Measurements from ENCODE around the gene CELF2. TPM values are rescaled to one million over a fixed set of nuclear protein-coding genes. Genes with fewer than 3 reads are reported as not detected.

CELF2 gene
- total RNA-seq, 1 donor from 2014 or later: 54.3 TPM

DNA sequence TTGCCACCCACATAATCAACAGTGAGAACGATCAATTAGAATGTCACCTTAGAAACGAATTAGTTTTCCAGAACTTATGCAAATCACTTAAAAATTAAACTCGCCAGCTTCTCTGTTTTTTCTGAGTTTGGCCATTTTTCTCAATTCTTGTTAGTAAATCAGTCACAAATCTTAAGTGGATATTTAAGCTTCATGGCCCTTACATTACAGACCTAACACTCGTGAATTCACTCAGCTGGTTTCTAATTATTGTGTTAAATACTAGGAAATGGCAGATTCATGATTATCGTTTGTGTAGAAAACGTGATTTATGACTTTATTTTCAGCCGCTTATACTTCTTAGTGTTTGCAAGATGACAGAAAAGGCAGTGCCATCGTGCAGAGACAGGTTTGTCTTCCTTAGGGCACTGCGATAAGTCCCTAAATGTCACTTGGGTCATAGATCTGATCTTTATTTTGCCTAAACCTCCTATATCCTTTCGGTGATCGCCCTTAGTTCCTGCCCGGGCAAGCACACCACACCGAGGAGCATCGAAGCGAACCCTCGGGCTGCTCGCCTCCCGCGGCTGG lies 587 bp upstream of the CELF2 start:
- Histone ChIP-seq H3K4me3 (peak overlapping the region; percentile 66 to 85), H3K27me3 (no peaks in the 10 kb centered on the region), H3K36me3 (no peaks in the 10 kb centered on the region), H3K4me1 (peaks cover 17% of the 10 kb centered on the region), H3K27ac (no peak overlapping the region), H3K9me3 (no peaks in the 10 kb centered on the region)
- no peak for TF ChIP-seq POLR2AphosphoS5 (IDR thresholded peaks at IDR 0.05; ENCODE audit: insufficient read depth in 1 of 2, low read depth in 1 of 2)
- DNase-seq (ENCODE audit: extremely low spot score in 2 of 2): no peak
- intact Hi-C loops (cut with DNase I): no loop called here

DNA sequence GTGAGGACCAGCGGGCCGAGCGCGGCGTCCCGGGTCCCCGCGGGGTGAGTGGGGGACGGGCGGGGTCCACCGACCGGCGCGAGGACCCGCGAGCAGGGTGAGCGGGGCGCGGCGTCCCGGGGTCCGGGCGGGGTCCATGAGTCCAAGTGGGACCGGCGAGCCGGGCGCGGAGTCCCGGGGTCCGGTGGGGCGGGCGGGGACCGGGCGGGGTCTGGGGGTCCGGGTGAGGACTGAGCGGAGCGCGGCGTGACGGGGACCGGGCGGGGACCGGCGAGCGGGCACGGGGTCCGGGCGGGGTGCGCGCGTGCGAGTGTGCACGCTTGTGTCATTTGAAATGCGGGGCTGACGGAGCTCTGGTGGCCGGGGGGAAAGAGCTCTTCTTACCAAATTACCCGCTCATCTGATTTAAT lies 765 bp downstream of the CELF2 start:
- no peak for DNase-seq (ENCODE audit: extremely low spot score in 2 of 2)
- H3K36me3 ChIP-seq: no peaks in the 10 kb centered on the region
- H3K27ac ChIP-seq: peak overlapping the region; percentile 61
- intact Hi-C loops (cut with DNase I): no loop called here
- peak overlapping the region; percentile 66 to 85 for H3K4me3 ChIP-seq
- no peaks in the 10 kb centered on the region for H3K27me3 ChIP-seq
- peaks cover 17% of the 10 kb centered on the region for H3K4me1 ChIP-seq
- TF ChIP-seq, protein P1, sequence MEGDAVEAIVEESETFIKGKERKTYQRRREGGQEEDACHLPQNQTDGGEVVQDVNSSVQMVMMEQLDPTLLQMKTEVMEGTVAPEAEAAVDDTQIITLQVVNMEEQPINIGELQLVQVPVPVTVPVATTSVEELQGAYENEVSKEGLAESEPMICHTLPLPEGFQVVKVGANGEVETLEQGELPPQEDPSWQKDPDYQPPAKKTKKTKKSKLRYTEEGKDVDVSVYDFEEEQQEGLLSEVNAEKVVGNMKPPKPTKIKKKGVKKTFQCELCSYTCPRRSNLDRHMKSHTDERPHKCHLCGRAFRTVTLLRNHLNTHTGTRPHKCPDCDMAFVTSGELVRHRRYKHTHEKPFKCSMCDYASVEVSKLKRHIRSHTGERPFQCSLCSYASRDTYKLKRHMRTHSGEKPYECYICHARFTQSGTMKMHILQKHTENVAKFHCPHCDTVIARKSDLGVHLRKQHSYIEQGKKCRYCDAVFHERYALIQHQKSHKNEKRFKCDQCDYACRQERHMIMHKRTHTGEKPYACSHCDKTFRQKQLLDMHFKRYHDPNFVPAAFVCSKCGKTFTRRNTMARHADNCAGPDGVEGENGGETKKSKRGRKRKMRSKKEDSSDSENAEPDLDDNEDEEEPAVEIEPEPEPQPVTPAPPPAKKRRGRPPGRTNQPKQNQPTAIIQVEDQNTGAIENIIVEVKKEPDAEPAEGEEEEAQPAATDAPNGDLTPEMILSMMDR (IDR thresholded peaks at IDR 0.05): no peak
- no peak for TF ChIP-seq POLR2AphosphoS5 (IDR thresholded peaks at IDR 0.05; ENCODE audit: insufficient read depth in 1 of 2, low read depth in 1 of 2)
- no peak for TF ChIP-seq POLR2A (IDR thresholded peaks at IDR 0.05)
- H3K9me3 ChIP-seq: no peaks in the 10 kb centered on the region

DNA sequence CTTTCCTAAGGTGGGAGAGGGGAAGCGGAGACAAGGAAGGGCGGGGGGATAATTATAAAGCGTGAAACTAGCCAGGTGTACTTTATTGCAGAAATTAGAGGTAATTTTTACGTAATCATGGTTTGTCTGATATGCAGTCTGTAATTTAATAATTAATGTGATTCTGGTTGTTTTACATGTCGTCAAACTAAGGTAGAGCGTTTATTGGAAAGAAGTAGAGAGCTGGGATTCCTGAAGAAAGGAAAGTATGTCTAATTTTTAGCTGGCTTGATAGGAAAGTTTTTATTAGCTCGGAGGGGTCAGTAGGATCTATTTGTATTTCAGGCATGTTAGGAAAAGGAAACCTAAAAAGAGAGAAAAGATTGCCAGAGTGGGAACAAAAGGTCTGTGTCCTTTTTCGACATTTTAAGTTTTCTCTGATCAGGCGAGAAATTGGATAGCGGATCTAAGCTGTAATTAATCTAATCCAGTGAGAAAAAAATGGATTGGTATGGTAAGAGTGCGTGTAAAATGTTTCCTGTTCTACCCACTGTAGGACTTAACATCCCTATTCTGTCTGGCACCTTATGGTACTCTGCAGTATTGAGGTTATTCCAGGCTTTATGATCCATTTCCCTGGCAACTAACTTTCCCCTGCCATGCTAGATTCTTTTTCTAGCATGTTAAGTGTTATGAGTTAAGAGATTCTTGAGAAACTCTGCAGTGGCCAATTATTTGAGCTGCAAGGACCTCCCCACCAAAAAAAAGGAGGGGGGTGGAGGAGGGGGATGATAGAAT lies 1.4 kb downstream of the CELF2 start:
- intact Hi-C loops (cut with DNase I): no loop called here
- H3K9me3 ChIP-seq: no peaks in the 10 kb centered on the region
- H3K36me3 ChIP-seq: no peaks in the 10 kb centered on the region
- peak overlapping the region; percentile 61 for H3K27ac ChIP-seq
- no peak for DNase-seq (ENCODE audit: extremely low spot score in 2 of 2)
- H3K4me3 ChIP-seq: peak overlapping the region; percentile 66 to 85
- TF ChIP-seq POLR2A (IDR thresholded peaks at IDR 0.05) (no peak), POLR2AphosphoS5 (IDR thresholded peaks at IDR 0.05; ENCODE audit: insufficient read depth in 1 of 2, low read depth in 1 of 2) (no peak)
- TF ChIP-seq, protein P1 (IDR thresholded peaks at IDR 0.05): no peak
- peaks cover 16% of the 10 kb centered on the region for H3K4me1 ChIP-seq
- H3K27me3 ChIP-seq: no peaks in the 10 kb centered on the region

DNA sequence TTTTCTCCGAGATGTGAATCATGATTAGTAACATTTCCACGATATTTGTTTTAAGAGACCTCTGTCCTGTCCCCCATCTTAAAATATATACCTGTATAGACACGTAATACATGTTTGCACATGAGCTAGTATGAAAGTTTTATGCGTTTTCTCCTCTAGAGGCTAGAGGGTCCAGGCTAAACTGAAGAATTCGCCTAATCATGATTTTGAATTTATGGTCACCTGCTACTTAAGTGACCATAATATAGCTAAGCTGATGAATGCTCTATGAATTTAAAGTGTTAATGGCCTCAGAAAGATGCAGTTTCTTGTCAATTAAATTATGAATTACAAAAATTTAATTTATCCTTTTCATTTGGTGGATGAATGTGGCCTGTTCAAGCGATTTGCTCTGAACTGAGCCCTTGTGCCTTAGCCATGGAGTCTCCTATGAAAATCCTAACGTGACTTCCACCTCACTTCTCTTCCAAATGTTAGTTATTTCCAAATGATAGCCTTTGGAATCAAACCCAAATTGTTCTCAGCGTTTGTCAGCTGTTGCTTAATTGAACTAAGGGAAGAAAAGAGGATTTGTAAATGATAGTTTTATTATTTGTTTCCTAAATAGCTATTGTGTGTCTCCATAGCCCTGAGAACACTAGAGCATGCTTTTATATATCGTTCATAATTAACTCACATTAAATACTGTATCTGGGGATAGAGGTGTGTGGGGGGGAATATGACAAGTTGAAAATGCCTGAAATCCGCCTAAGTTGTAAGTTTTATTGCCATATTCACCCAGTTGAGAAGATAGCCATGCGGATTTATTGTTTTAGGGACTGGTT lies 2.3 kb downstream of the CELF2 start:
- intact Hi-C loops (cut with DNase I): no loop called here
- no peaks in the 10 kb centered on the region for H3K27me3 ChIP-seq
- no peak overlapping the region for H3K4me3 ChIP-seq
- DNase-seq (ENCODE audit: extremely low spot score in 2 of 2): no peak
- peaks cover 8% of the 10 kb centered on the region for H3K4me1 ChIP-seq
- H3K9me3 ChIP-seq: no peaks in the 10 kb centered on the region
- no peak overlapping the region for H3K27ac ChIP-seq
- TF ChIP-seq POLR2A (IDR thresholded peaks at IDR 0.05) (no peak), POLR2AphosphoS5 (IDR thresholded peaks at IDR 0.05; ENCODE audit: insufficient read depth in 1 of 2, low read depth in 1 of 2) (no peak)
- TF ChIP-seq, protein P1 (IDR thresholded peaks at IDR 0.05): no peak
- no peaks in the 10 kb centered on the region for H3K36me3 ChIP-seq

DNA sequence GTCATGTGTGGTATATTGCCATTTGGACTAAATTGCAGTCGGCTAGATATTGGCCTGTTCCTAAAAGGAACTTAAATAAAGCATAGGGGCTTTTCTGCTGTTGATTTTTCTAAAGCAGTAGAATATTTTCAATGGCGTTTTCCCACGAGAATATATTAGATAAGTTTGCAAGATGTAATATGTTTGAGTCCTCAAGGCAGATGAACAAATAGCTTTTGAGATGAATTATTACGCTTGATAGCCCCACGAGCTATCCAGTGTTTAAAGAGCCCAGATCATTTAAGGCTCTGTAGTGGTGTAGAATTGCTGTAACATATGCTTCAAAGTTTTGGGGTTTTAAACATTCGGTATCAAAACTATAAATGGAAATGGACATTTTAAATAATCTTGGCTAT lies 2.9 kb downstream of the CELF2 start:
- Histone ChIP-seq H3K36me3 (no peaks in the 10 kb centered on the region), H3K4me3 (no peak overlapping the region), H3K4me1 (peaks cover 6% of the 10 kb centered on the region), H3K9me3 (no peaks in the 10 kb centered on the region), H3K27ac (no peak overlapping the region), H3K27me3 (no peaks in the 10 kb centered on the region)
- intact Hi-C loops (cut with DNase I): no loop called here
- DNase-seq (ENCODE audit: extremely low spot score in 2 of 2): no peak
- no peak for TF ChIP-seq POLR2A (IDR thresholded peaks at IDR 0.05)
- no peak for TF ChIP-seq POLR2AphosphoS5 (IDR thresholded peaks at IDR 0.05; ENCODE audit: insufficient read depth in 1 of 2, low read depth in 1 of 2)
- TF ChIP-seq, protein P1 (IDR thresholded peaks at IDR 0.05): no peak

All from vagina (tissue), 2 donors.